Neural progenitor cell (in vitro differentiated cells): Measurements from ENCODE around the gene VPS35L.

Experiments
- EZH2 ChIP-seq: fragments of 200-600 bp; sonication (generic); IDR thresholded peaks from 2 replicates; pipeline ENCODE4 v1.6.1; 2017; ENCODE audit warnings: antibody characterized with exemption, mild to moderate bottlenecking, moderate library complexity
- EZH2phosphoT487 ChIP-seq: fragments of 200-600 bp; sonication (generic); IDR thresholded peaks from 2 replicates; pipeline ENCODE4 v1.6.1; 2017; ENCODE audit warnings: antibody characterized with exemption
- TF ChIP-seq, protein P1 (sequence below): fragments of 200-600 bp; sonication (generic); IDR thresholded peaks from 2 replicates; pipeline ENCODE4 v1.5.1; 2017; ENCODE audit warnings: antibody characterized with exemption, mild to moderate bottlenecking

DNA sequence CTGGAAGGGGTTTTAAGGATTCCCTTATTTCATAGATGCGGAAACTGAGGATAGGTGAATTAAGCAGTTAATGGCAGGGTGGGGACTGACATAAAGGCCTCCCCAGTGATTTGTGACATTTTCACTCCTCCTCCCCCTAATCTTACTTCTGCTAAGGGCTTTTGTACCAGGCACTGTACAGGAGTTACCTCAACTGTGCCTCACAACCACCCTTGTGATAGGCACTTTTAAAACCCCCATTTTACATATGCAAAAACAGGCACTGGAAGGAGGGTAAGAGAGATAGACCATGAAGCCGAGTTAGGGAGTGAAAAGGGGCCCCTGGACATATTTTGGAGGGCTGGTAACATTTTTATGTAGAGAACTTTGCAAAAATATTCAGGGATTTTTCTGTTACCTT, 32.7 kb upstream of the VPS35L start:
- TF ChIP-seq, protein P1, sequence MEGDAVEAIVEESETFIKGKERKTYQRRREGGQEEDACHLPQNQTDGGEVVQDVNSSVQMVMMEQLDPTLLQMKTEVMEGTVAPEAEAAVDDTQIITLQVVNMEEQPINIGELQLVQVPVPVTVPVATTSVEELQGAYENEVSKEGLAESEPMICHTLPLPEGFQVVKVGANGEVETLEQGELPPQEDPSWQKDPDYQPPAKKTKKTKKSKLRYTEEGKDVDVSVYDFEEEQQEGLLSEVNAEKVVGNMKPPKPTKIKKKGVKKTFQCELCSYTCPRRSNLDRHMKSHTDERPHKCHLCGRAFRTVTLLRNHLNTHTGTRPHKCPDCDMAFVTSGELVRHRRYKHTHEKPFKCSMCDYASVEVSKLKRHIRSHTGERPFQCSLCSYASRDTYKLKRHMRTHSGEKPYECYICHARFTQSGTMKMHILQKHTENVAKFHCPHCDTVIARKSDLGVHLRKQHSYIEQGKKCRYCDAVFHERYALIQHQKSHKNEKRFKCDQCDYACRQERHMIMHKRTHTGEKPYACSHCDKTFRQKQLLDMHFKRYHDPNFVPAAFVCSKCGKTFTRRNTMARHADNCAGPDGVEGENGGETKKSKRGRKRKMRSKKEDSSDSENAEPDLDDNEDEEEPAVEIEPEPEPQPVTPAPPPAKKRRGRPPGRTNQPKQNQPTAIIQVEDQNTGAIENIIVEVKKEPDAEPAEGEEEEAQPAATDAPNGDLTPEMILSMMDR, result no peak
- TF ChIP-seq EZH2phosphoT487 (no peak), EZH2 (no peak)
